Measurements from ENCODE around the gene SPEM1. TPM values are rescaled to one million over a fixed set of nuclear protein-coding genes. Genes with fewer than 3 reads are reported as not detected.

The SPEM1 gene
- total and polyA plus RNA-seq, 5 donors = not detected

DNA sequence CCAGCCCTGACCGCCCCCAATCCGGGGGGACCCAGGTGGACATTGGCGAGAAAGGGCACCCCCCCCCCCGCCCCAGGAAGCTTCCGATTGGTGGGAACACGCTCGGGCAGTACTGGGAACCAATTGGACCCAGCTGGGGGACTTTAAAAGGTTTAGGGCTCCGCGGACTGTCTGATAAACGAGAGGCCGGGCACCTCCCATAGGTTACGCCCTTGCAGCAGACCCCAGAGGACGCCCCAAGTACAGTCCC, 16.5 kb upstream of the SPEM1 start:
- intact Hi-C loops (cut with DNase I) = no loop called here
- peak; percentile 59 to 70 for ATAC-seq
- Histone ChIP-seq H3K27ac (ENCODE audit: low read length) (peak overlapping the region; percentile 98), H3K4me1 (ENCODE audit: control insufficient read depth, insufficient read depth, low read length) (peaks cover 3% of the 10 kb centered on the region), H3K9me3 (ENCODE audit: control insufficient read depth, low read length) (no peaks in the 10 kb centered on the region), H3K4me3 (ENCODE audit: low read length) (peak overlapping the region; percentile 65), H3K27me3 (ENCODE audit: control insufficient read depth, insufficient read depth) (no peaks in the 10 kb centered on the region)
- DNase-seq = no peak
- 0% methylated on average over 13 of the region's 13 CpGs for WGBS

DNA sequence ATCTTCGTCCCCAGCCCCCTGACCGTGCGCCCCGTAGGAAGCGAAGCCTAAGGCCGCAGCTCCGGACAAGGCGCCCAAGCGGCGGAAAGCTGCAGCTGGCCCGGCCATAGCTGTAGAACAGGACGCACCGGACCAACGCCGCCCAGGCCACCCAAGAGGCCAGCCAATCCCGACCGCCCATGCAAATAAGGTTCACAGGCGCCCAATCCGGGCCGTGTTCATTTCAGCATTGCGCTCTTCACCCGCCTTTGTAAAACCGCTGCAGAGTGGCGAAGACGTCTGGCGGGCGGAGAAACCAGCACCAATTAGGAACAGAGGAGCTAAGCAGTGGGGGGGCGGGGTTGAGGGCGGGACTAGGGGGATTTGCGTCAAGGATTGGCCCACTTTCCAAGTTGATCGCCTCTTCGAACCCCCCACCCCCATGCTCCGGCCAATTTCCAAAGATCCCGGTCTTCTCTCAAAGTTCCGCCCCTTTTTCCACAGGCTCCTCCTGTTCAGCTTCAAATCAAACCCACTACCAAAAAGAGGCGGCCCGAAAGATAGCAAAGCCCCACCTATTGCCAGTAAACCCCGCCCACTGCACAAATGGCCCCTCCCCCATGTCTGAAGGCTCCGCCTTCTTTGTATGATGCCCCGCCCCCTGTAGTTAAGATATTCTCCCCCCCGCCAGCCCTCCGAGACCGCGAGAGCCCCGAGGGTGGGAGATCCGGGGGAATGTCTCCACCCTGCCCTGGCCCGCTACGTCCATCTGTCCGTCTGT, 16.0 kb upstream of the SPEM1 start, which contains the start of gene TMEM256:
Gene TMEM256, minus strand, starts transcription at position 121 of the 760 bp plus-strand sequence. Its CDS starts 13 bp downstream, at position 108.
- Histone ChIP-seq H3K4me1 (ENCODE audit: control insufficient read depth, insufficient read depth, low read length) (peaks cover 3% of the 10 kb centered on the region), H3K4me3 (ENCODE audit: low read length) (peak within 1 kb of the TSS; percentile 86), H3K9me3 (ENCODE audit: control insufficient read depth, low read length) (no peaks in the 10 kb centered on the region), H3K27me3 (ENCODE audit: control insufficient read depth, insufficient read depth) (no peaks in the 10 kb centered on the region), H3K27ac (ENCODE audit: low read length) (peak within 1 kb of the TSS; percentile 98)
- intact Hi-C loops (cut with DNase I) = no loop called here
- ATAC-seq (peak; percentile 94 to 95), DNase-seq (peak; percentile 99)
- WGBS = under 1% methylated on average over 49 of the region's 49 CpGs

DNA sequence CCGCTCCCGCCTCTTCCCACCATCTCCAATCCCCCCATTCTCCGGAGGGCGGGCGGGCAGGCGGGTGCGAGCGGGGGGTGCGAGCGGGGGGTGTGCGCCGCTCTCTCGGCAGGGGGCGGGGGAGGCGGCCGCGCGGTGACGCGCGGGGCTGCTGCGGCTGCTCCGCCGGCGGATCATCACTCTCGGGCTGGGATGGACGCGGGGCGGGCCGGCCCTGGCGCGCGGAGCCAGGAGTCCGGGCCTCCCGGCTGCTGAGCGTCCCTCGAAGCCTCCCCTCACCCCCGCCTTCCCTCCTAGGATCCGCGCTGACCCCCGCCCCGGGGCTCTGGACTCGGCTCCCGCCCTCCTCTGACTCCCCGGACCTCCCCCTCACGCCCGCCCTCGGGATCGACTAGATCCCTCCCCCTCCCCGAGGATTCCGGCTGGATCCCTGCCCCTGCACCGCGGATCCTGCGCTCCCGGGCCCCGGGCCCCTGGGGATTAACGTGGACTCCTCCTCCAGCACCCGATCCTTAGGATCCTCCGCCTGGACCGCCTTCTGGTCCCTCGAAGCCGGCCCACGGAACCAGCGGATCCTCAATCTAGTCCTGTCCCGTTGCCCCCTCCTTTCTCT, 15.3 kb upstream of the SPEM1 start:
- intact Hi-C loops (cut with DNase I) = no loop called here
- Histone ChIP-seq H3K4me3 (ENCODE audit: low read length) (peak overlapping the region; percentile 86), H3K27me3 (ENCODE audit: control insufficient read depth, insufficient read depth) (no peaks in the 10 kb centered on the region), H3K4me1 (ENCODE audit: control insufficient read depth, insufficient read depth, low read length) (peaks cover 3% of the 10 kb centered on the region), H3K27ac (ENCODE audit: low read length) (peak overlapping the region; percentile 45), H3K9me3 (ENCODE audit: control insufficient read depth, low read length) (no peaks in the 10 kb centered on the region)
- ATAC-seq (peak; percentile 60 to 61), DNase-seq (peak; percentile 76 to 90 (median 89))
- under 1% methylated on average over 65 of the region's 65 CpGs for WGBS

DNA sequence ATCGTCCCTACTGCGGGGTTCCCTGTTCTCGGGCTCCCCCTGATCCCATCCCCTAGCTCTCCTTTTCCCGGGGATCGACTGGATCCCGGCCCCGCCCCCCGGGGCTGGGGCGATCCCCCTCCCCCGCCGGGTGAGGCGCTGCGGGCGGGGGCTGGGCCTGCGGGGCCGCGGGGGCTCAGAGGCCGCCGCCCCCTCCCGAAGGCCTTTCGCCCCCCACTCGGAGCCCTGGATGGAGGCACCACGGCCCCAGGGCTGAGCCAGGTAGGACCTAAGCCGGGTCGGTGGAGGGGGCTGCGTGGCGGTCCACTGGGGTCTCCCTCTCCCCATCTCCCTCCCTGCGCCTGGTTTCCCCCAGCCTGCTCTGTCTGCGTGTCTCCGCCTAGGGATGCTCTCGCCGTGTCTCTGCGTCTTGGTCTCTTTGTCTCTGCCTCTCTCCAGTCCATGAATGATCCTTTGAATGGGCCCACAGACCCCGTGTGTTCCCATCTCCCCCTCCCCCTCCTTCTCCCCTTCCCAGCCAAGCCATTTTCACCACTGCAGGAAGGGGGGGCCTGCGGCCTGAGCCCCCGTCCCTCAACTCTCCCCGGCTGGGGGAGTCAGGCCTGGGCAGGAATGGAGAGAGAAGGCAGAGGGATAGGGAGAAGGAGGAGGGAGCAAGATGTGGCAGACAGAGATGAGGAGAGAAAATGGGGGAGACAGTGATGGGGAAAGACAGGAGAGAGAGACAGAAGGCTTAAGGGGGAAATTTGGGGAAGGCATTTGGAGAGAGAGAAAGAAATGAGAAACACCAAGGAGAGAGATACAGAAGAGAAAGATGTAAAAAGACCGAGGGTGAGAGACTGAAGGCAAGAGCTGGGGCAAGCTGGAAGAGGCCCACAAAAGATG, 14.5 kb upstream of the SPEM1 start:
- H3K4me3 ChIP-seq (ENCODE audit: low read length) = peak overlapping the region; percentile 86
- ATAC-seq (no peak), DNase-seq (peak in 1 of 3 donors; percentile 69)
- 10% methylated on average over 38 of the region's 38 CpGs for WGBS
- peaks cover 3% of the 10 kb centered on the region for H3K4me1 ChIP-seq (ENCODE audit: control insufficient read depth, insufficient read depth, low read length)
- H3K9me3 ChIP-seq (ENCODE audit: control insufficient read depth, low read length) = no peaks in the 10 kb centered on the region
- intact Hi-C loops (cut with DNase I) = no loop called here
- no peaks in the 10 kb centered on the region for H3K27me3 ChIP-seq (ENCODE audit: control insufficient read depth, insufficient read depth)
- peak overlapping the region; percentile 9 for H3K27ac ChIP-seq (ENCODE audit: low read length)

DNA sequence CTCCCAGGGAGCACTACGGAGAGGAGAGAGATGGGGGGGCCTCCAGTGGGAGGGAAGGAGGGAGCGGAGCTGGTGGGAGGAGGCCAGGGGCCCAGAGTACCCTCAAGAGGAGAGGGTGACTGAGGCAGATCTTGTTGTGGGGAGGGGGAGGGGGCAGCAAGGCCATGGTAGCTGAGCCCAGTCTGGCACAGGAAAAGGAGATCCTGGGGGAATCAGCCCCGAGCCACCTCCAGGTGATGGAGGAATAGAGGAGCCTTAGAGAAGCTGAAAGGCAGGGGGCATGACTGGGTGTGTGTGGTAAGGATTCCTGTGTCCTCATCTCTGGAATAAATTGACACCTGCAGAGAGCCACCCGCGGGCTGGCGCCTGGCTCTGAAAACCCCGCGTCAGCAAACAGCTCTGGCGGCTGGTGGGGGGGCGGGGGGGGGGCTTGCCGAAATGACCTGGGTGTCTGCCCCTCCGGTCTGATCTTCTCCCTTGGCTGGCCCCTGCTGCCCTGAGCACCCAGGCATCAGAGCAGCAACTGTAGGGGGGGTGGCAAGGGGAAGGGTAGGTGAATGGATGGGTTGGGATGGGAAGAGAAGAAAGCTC, 13.8 kb upstream of the SPEM1 start:
- Histone ChIP-seq H3K4me3 (ENCODE audit: low read length) (no peak overlapping the region), H3K27me3 (ENCODE audit: control insufficient read depth, insufficient read depth) (no peaks in the 10 kb centered on the region), H3K27ac (ENCODE audit: low read length) (no peak overlapping the region), H3K4me1 (ENCODE audit: control insufficient read depth, insufficient read depth, low read length) (peaks cover 3% of the 10 kb centered on the region), H3K9me3 (ENCODE audit: control insufficient read depth, low read length) (no peaks in the 10 kb centered on the region)
- peak in 1 of 3 donors; percentile 30 for DNase-seq
- intact Hi-C loops (cut with DNase I) = no loop called here
- 61% methylated on average over 12 of the region's 12 CpGs for WGBS
- ATAC-seq = no peak

DNA sequence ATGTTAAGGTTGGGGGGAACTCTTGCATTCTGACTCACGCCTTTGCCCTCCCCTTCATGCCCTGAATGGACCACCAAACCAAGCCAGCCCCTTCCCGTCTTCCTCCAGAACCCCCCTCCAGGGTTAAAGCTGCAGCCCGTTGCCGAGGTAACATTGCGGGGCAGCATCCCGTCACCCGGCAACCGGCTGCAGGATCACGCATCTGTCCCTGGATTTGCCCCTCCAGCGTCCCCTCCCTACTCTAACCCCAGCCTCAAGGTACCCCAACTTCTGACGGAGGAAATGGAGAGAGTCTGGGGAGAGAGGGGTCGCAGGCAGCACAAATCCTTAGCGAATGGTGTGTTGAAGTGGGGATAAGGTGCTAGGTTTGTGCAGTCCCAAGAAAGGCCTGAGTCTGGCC, 13.0 kb upstream of the SPEM1 start:
- peaks cover 3% of the 10 kb centered on the region for H3K4me1 ChIP-seq (ENCODE audit: control insufficient read depth, insufficient read depth, low read length)
- no peak overlapping the region for H3K4me3 ChIP-seq (ENCODE audit: low read length)
- no peak overlapping the region for H3K27ac ChIP-seq (ENCODE audit: low read length)
- intact Hi-C loops (cut with DNase I) = no loop called here
- H3K27me3 ChIP-seq (ENCODE audit: control insufficient read depth, insufficient read depth) = no peaks in the 10 kb centered on the region
- DNase-seq (no peak), ATAC-seq (no peak)
- H3K9me3 ChIP-seq (ENCODE audit: control insufficient read depth, low read length) = no peaks in the 10 kb centered on the region
- WGBS = 87% methylated on average over 13 of the region's 13 CpGs

DNA sequence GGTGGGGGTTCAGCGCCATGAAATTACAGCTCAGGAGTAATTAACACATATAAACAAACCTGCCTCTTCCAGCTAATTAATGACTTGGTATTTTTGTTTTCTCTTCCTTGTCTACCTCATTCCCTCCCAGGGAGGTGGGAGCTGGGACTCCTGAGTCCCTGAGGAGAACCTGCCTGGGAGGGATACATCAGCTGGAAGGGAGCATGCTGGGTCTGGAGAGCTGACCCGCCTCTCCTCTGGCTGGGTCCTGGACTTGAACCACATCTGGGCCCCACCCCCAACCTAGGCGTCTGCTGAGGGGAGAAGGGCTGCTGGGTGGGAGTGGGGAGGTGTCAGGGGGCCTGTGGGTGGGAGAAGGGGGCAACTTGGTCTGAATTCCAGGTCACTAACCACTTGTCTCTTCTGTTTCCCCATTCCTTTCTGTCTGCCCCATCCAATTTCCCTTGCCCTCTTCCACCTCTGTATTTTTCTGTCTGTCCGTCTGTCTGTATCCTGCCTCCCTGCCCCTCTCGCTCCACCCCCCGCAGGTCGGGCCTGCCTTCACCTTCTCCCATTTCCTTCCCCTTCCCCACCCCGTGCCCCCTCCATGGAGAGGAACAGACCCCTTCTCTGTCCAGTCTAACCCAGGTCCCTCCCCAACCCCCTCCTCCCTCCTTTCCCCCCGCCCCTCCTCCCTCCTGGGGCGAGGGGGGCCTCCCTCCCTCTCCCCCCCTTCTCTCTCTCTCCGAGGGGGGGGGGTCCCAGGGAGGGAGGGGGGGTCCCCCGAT, 12.5 kb upstream of the SPEM1 start, which contains the start of gene NLGN2:
Gene NLGN2, plus strand, starts transcription at position 361 of the 767 bp plus-strand sequence. CDS start 411 bp downstream, outside the sequence.
- H3K27ac ChIP-seq (ENCODE audit: low read length) = no peak within 1 kb of the TSS
- ATAC-seq (no peak), DNase-seq (peak in 1 of 3 donors; percentile 20)
- intact Hi-C loops (cut with DNase I) = no loop called here
- WGBS = 59% methylated on average over 11 of the region's 12 CpGs
- H3K4me3 ChIP-seq (ENCODE audit: low read length) = no peak within 1 kb of the TSS
- H3K9me3 ChIP-seq (ENCODE audit: control insufficient read depth, low read length) = no peaks in the 10 kb centered on the region
- H3K27me3 ChIP-seq (ENCODE audit: control insufficient read depth, insufficient read depth) = no peaks in the 10 kb centered on the region
- H3K4me1 ChIP-seq (ENCODE audit: control insufficient read depth, insufficient read depth, low read length) = peaks cover 3% of the 10 kb centered on the region

DNA sequence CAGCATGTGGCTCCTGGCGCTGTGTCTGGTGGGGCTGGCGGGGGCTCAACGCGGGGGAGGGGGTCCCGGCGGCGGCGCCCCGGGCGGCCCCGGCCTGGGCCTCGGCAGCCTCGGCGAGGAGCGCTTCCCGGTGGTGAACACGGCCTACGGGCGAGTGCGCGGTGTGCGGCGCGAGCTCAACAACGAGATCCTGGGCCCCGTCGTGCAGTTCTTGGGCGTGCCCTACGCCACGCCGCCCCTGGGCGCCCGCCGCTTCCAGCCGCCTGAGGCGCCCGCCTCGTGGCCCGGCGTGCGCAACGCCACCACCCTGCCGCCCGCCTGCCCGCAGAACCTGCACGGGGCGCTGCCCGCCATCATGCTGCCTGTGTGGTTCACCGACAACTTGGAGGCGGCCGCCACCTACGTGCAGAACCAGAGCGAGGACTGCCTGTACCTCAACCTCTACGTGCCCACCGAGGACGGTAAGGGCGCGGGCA, 11.8 kb upstream of the SPEM1 start:
- no peaks in the 10 kb centered on the region for H3K9me3 ChIP-seq (ENCODE audit: control insufficient read depth, low read length)
- peak in 2 of 3 donors; percentile 47 to 63 for DNase-seq
- no peak for ATAC-seq
- H3K4me3 ChIP-seq (ENCODE audit: low read length) = no peak overlapping the region
- WGBS = 72% methylated on average over 58 of the region's 58 CpGs
- no peaks in the 10 kb centered on the region for H3K4me1 ChIP-seq (ENCODE audit: control insufficient read depth, insufficient read depth, low read length)
- H3K27me3 ChIP-seq (ENCODE audit: control insufficient read depth, insufficient read depth) = no peaks in the 10 kb centered on the region
- no peak overlapping the region for H3K27ac ChIP-seq (ENCODE audit: low read length)
- intact Hi-C loops (cut with DNase I) = no loop called here

DNA sequence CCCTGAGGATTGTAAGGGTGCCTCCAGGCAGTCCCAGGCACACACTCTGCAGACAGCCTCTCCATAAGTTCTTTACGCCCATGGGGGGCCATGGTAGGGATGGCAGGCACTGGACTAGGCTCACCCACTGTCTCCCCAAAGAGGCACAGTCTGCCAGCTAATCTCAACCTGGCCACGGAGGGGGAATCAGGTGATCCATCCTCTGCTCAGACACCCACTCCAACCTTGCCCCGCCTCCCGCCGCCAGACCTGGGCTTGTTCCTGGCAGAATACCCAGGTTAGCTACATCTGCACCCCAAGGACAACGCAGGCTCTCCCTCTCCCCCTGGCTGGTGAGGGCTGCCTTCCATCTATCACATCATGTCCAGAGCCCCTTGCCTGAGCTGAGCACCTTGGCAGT, 11.3 kb upstream of the SPEM1 start:
- ATAC-seq = no peak
- H3K4me1 ChIP-seq (ENCODE audit: control insufficient read depth, insufficient read depth, low read length) = no peaks in the 10 kb centered on the region
- no peak overlapping the region for H3K27ac ChIP-seq (ENCODE audit: low read length)
- DNase-seq = peak in 1 of 3 donors; percentile 53
- WGBS = 82% methylated on average over 6 of the region's 6 CpGs
- H3K27me3 ChIP-seq (ENCODE audit: control insufficient read depth, insufficient read depth) = no peaks in the 10 kb centered on the region
- intact Hi-C loops (cut with DNase I) = no loop called here
- H3K9me3 ChIP-seq (ENCODE audit: control insufficient read depth, low read length) = no peaks in the 10 kb centered on the region
- no peak overlapping the region for H3K4me3 ChIP-seq (ENCODE audit: low read length)

DNA sequence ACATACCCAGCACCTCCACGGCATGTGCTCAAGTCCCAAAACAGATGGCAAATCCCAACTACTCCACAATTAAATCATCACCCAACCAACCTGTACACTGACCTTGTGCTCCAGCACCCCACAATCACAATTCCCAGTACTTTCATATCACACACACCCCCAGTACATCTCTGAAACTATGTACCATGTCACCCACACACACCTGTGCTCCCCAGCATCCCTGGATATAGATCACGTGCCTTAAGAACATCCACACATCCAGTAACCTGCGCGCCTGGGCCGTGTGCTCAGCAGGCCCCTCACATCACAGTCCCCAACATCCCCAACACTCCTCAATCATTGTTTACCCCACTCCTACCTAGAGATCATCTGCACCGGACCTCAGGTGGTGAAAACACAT, 10.4 kb upstream of the SPEM1 start:
- DNase-seq (peak in 1 of 3 donors; percentile 8), ATAC-seq (no peak)
- H3K27ac ChIP-seq (ENCODE audit: low read length) = no peak overlapping the region
- no peak overlapping the region for H3K4me3 ChIP-seq (ENCODE audit: low read length)
- intact Hi-C loops (cut with DNase I) = no loop called here
- WGBS = 90% methylated on average over 6 of the region's 6 CpGs
- H3K9me3 ChIP-seq (ENCODE audit: control insufficient read depth, low read length) = no peaks in the 10 kb centered on the region
- H3K4me1 ChIP-seq (ENCODE audit: control insufficient read depth, insufficient read depth, low read length) = no peaks in the 10 kb centered on the region
- H3K27me3 ChIP-seq (ENCODE audit: control insufficient read depth, insufficient read depth) = no peaks in the 10 kb centered on the region
